Measurements from ENCODE around the gene SPAG5.

The SPAG5 gene

GRCh38 chr17:28529013-28529400 is 69.8 kb downstream of the SPAG5 start:
- no peak overlapping the region for H3K27ac ChIP-seq (ENCODE audit: low read depth, low read length, poor library complexity, severe bottlenecking)
- no peaks in the 10 kb centered on the region for H3K4me1 ChIP-seq (ENCODE audit: insufficient read depth, low read length, severe bottlenecking)
- no peak overlapping the region for H2AFZ ChIP-seq (ENCODE audit: low read length)

GRCh38 chr17:28528327-28529012 is 70.4 kb downstream of the SPAG5 start:
- Histone ChIP-seq H3K4me3 (ENCODE audit: low read depth, low read length, poor library complexity, severe bottlenecking) (no peak overlapping the region), H3K27me3 (ENCODE audit: insufficient read depth, low read length) (peaks cover 6% of the 10 kb centered on the region; the same call in 1 of the 2 replicates), H3K4me2 (ENCODE audit: low read length) (no peak overlapping the region), H3K9ac (ENCODE audit: low read length) (no peak overlapping the region), H3K9me2 (ENCODE audit: low read depth, low read length) (no peaks in the 10 kb centered on the region), H3K9me3 (ENCODE audit: low read length) (no peaks in the 10 kb centered on the region), H3F3A (ENCODE audit: insufficient read depth, low read length) (no peaks in the 10 kb centered on the region), H3K79me2 (ENCODE audit: insufficient read depth, low read length) (no peaks in the 10 kb centered on the region), H4K20me1 (ENCODE audit: insufficient read depth, low read length) (no peaks in the 10 kb centered on the region), H2AFZ (ENCODE audit: low read length) (no peak overlapping the region), H3K4me1 (ENCODE audit: insufficient read depth, low read length, severe bottlenecking) (no peaks in the 10 kb centered on the region), H3K27ac (ENCODE audit: low read depth, low read length, poor library complexity, severe bottlenecking) (no peak overlapping the region), H3K36me3 (ENCODE audit: insufficient read depth, low read length) (no peaks in the 10 kb centered on the region)
- TF ChIP-seq EZH2 (IDR thresholded peaks at IDR 0.05; ENCODE audit: borderline replicate concordance, low read length): no peak

More at GRCh38 chr17:28529013-28529400, 69.8 kb downstream of the SPAG5 start:
- TF ChIP-seq CTCF (IDR thresholded peaks at IDR 0.05; ENCODE audit: low read length) (no peak), EZH2 (IDR thresholded peaks at IDR 0.05; ENCODE audit: borderline replicate concordance, low read length) (no peak)
- H4K20me1 ChIP-seq (ENCODE audit: insufficient read depth, low read length): no peaks in the 10 kb centered on the region
- H3K9ac ChIP-seq (ENCODE audit: low read length): no peak overlapping the region
- H3K36me3 ChIP-seq (ENCODE audit: insufficient read depth, low read length): no peaks in the 10 kb centered on the region
- H3F3A ChIP-seq (ENCODE audit: insufficient read depth, low read length): no peaks in the 10 kb centered on the region
- H3K27me3 ChIP-seq (ENCODE audit: insufficient read depth, low read length): peaks cover 6% of the 10 kb centered on the region; the same call in 1 of the 2 replicates
- H3K9me3 ChIP-seq (ENCODE audit: low read length): no peaks in the 10 kb centered on the region
- no peak overlapping the region for H3K4me3 ChIP-seq (ENCODE audit: low read depth, low read length, poor library complexity, severe bottlenecking)
- H3K79me2 ChIP-seq (ENCODE audit: insufficient read depth, low read length): no peaks in the 10 kb centered on the region
- no peaks in the 10 kb centered on the region for H3K9me2 ChIP-seq (ENCODE audit: low read depth, low read length)
- H3K4me2 ChIP-seq (ENCODE audit: low read length): no peak overlapping the region

GRCh38 chr17:28527859-28528258 is 71.0 kb downstream of the SPAG5 start:
- H3K4me2 ChIP-seq (ENCODE audit: low read length): no peak overlapping the region
- H3K36me3 ChIP-seq (ENCODE audit: insufficient read depth, low read length): no peaks in the 10 kb centered on the region
- H3K27ac ChIP-seq (ENCODE audit: low read depth, low read length, poor library complexity, severe bottlenecking): no peak overlapping the region
- H3K9me2 ChIP-seq (ENCODE audit: low read depth, low read length): no peaks in the 10 kb centered on the region
- no peaks in the 10 kb centered on the region for H4K20me1 ChIP-seq (ENCODE audit: insufficient read depth, low read length)
- H3K9ac ChIP-seq (ENCODE audit: low read length): no peak overlapping the region
- H3K9me3 ChIP-seq (ENCODE audit: low read length): no peaks in the 10 kb centered on the region
- no peak overlapping the region for H2AFZ ChIP-seq (ENCODE audit: low read length)
- H3K4me3 ChIP-seq (ENCODE audit: low read depth, low read length, poor library complexity, severe bottlenecking): no peak overlapping the region
- H3F3A ChIP-seq (ENCODE audit: insufficient read depth, low read length): no peaks in the 10 kb centered on the region
- peaks cover 6% of the 10 kb centered on the region; the same call in 1 of the 2 replicates for H3K27me3 ChIP-seq (ENCODE audit: insufficient read depth, low read length)
- TF ChIP-seq EZH2 (IDR thresholded peaks at IDR 0.05; ENCODE audit: borderline replicate concordance, low read length): no peak
- TF ChIP-seq CTCF (IDR thresholded peaks at IDR 0.05; ENCODE audit: low read length): no peak
- H3K4me1 ChIP-seq (ENCODE audit: insufficient read depth, low read length, severe bottlenecking): no peaks in the 10 kb centered on the region
- no peaks in the 10 kb centered on the region for H3K79me2 ChIP-seq (ENCODE audit: insufficient read depth, low read length)
